B cell (primary cell): ENCODE results near the gene IRS2. TPM values are rescaled to one million over a fixed set of nuclear protein-coding genes. Genes with fewer than 3 reads are reported as not detected.

Experiments used
- ATAC-seq: fragments of 200-7000 bp; cut with Tn5 transposase; one replicate; pipeline ENCODE4 v1.10.0; 2021; ENCODE audit warnings: low read depth, mild to moderate bottlenecking, moderate number of reproducible peaks, moderate library complexity
- CTCF ChIA-PET: fragments of 350-600 bp; sonication (Branson Sonifier 250); formaldehyde crosslinking; loops from one replicate; lab custom pipeline; 2021; ENCODE audit warnings: antibody characterized with exemption, inconsistent platforms; lab: Charles Lee
- POLR2A ChIA-PET: fragments of 350-600 bp; sonication (Branson Sonifier 250); formaldehyde crosslinking; loops from one replicate; lab custom pipeline; 2021; ENCODE audit warnings: antibody characterized with exemption; lab: Charles Lee
- DNase-seq: peaks from one replicate; pipeline ENCODE4 v3.0.0; 2013
- H2AFZ ChIP-seq: 2 replicates; pipeline ENCODE4 v1.6.1; 2012; ENCODE audit warnings: mild to moderate bottlenecking, low read depth, low read length; ENCODE audit not compliant: insufficient read depth, poor library complexity, severe bottlenecking
- H3K27ac ChIP-seq, 2 donors: 1 replicate in 1 of 2; 2 replicates in 1 of 2; pipeline ENCODE4 v1.5.1; 2012 to 2013; ENCODE audit warnings: low read length in 2 of 2, mild to moderate bottlenecking in 2 of 2, moderate library complexity in 1 of 2
- H3K27me3 ChIP-seq, 4 experiments: fragments of 200-600 bp in 1 of 4; sonication (generic) in 1 of 4; replicated peaks in 1 of 4; 1 replicate in 2 of 4; 2 replicates in 2 of 4; pipeline versions ENCODE4 v1.6.1 to v1.7.0; 2013 to 2016; ENCODE audit warnings: low read length in 3 of 4, mild to moderate bottlenecking in 2 of 4, mixed read lengths in 1 of 4, moderate library complexity in 1 of 4; ENCODE audit not compliant: insufficient read depth in 4 of 4, control insufficient read depth in 3 of 4; ENCODE audit errors: control extremely low read depth in 1 of 4
- H3K36me3 ChIP-seq, 2 experiments: replicated peaks in 1 of 2; 1 replicate in 1 of 2; 2 replicates in 1 of 2; pipeline versions ENCODE4 v1.6.1 to v1.7.1; 2013; ENCODE audit warnings: low read length in 1 of 2; ENCODE audit not compliant: insufficient read depth in 2 of 2, control insufficient read depth in 1 of 2; ENCODE audit errors: control extremely low read depth in 1 of 2, extremely low read depth in 1 of 2
- H3K4me1 ChIP-seq, 2 donors: fragments of 200-600 bp in 1 of 2; sonication (generic) in 1 of 2; 1 replicate in 1 of 2; 2 replicates in 1 of 2; pipeline versions ENCODE4 v1.5.1 to v1.6.1; 2013 to 2017; ENCODE audit warnings: low read length in 2 of 2; ENCODE audit not compliant: control insufficient read depth in 2 of 2, insufficient read depth in 2 of 2
- H3K4me2 ChIP-seq: replicated peaks from 2 replicates; pipeline ENCODE3; 2012; ENCODE audit warnings: mild to moderate bottlenecking, low read depth, low read length; ENCODE audit not compliant: poor library complexity, severe bottlenecking
- H3K4me3 ChIP-seq, 5 experiments: fragments of 200-600 bp in 1 of 5; sonication (generic) in 1 of 5; 1 replicate in 3 of 5; 2 replicates in 2 of 5; pipeline versions ENCODE4 v1.5.1 to v1.7.0; 2011 to 2016; ENCODE audit warnings: low read length in 4 of 5, mild to moderate bottlenecking in 4 of 5, low read depth in 2 of 5, control low read depth in 1 of 5, moderate library complexity in 1 of 5; ENCODE audit not compliant: insufficient read depth in 1 of 5; ENCODE audit errors: control extremely low read depth in 1 of 5, extremely low read depth in 1 of 5
- H3K79me2 ChIP-seq: fragments of 200-600 bp; sonication (generic); one replicate; pipeline ENCODE4 v1.6.0; 2016; ENCODE audit warnings: low read length; ENCODE audit not compliant: control insufficient read depth, insufficient read depth
- H3K9ac ChIP-seq: fragments of 200-600 bp; sonication (generic); 2 replicates; pipeline ENCODE4 v1.6.1; 2017; ENCODE audit warnings: mild to moderate bottlenecking, low read length, moderate library complexity
- H3K9me3 ChIP-seq, 3 donors: one replicate each; pipeline versions ENCODE4 v1.6.1 to v1.7.1; 2013; ENCODE audit warnings: low read length in 2 of 3; ENCODE audit not compliant: control insufficient read depth in 2 of 3, insufficient read depth in 1 of 3; ENCODE audit errors: control extremely low read depth in 1 of 3
- H4K20me1 ChIP-seq: 2 replicates; pipeline ENCODE4 v1.6.0; 2012; ENCODE audit warnings: mild to moderate bottlenecking, low read length; ENCODE audit not compliant: insufficient read depth, control insufficient read depth, poor library complexity, severe bottlenecking
- H3K27ac Mint-ChIP-seq: one replicate; pipeline ENCODE4 v1.8.0; 2021; ENCODE audit warnings: mixed read lengths
- H3K27me3 Mint-ChIP-seq: one replicate; pipeline ENCODE4 v1.8.0; 2021; ENCODE audit warnings: mixed read lengths
- H3K4me1 Mint-ChIP-seq: one replicate; pipeline ENCODE4 v1.8.0; 2021; ENCODE audit warnings: mixed read lengths
- H3K4me3 Mint-ChIP-seq: one replicate; pipeline ENCODE4 v1.8.0; 2021; ENCODE audit warnings: mixed read lengths
- H3K9me3 Mint-ChIP-seq: one replicate; pipeline ENCODE4 v1.8.0; 2022; ENCODE audit warnings: mixed read lengths; ENCODE audit not compliant: insufficient read depth
- CTCF ChIP-seq: fragments of 200-600 bp; IDR thresholded peaks from one replicate; pipeline ENCODE4 v1.8.0; 2022; ENCODE audit warnings: antibody characterized with exemption, mild to moderate bottlenecking
- EZH2 ChIP-seq: IDR thresholded peaks from 2 replicates; pipeline ENCODE4 v1.6.1; 2012; ENCODE audit warnings: borderline replicate concordance, low read depth, mild to moderate bottlenecking, moderate library complexity, low read length; ENCODE audit not compliant: insufficient read depth, poor library complexity, severe bottlenecking
- WGBS: methylation state at CpG from one replicate; pipeline ENCODE4 v1.1.5; 2013; ENCODE audit warnings: missing lambda C conversion rate; ENCODE audit not compliant: insufficient coverage; 5-methylcytosine and 5-hydroxymethylcytosine counted together
- intact Hi-C: fragments of 100-400 bp; cut with micrococcal nuclease; formaldehyde crosslinking; loops from one replicate; pipeline ENCODE4 v1.10.0; 2022
- polyA plus RNA-seq: library from polyadenylated mRNA; depleted of rRNA; stranded (reverse); fragments of >200 nt; gene quantifications from 2 replicates; pipeline ENCODE4 v1.2.3, GENCODE V29; 2012
- total RNA-seq, 2 donors: library from RNA; stranded (reverse); fragments of 120-200 nt in 1 of 2; gene quantifications; 1 replicate in 1 of 2; 2 replicates in 1 of 2; pipeline versions ENCODE4 v1.2.3 to v1.2.4, GENCODE V29; 2013 to 2022

Gene IRS2
- total and polyA plus RNA-seq, 2 donors (not counting 1 experiment from before 2014, with no cell fraction given): 5.8 to 26.9 TPM

GRCh38 chr13:109834973-109835720 is 48.8 kb upstream of the IRS2 start:
- Histone ChIP-seq H3K9ac (no peak overlapping the region), H3K79me2 (no peaks in the 10 kb centered on the region), H3K9me3 (peaks cover 0 to 2% (median 0%) of the 10 kb centered on the region in 3 donors), H3K4me1 (no peaks in the 10 kb centered on the region), H3K36me3 (no peaks in the 10 kb centered on the region), H3K27ac (no peak overlapping the region), H2AFZ (no peak overlapping the region), H3K4me3 (no peak overlapping the region), H4K20me1 (no peaks in the 10 kb centered on the region), H3K27me3 (peaks cover 0 to 2% (median 1%) of the 10 kb centered on the region in 4 experiments), H3K4me2 (no peak overlapping the region)
- no peak overlapping the region for H3K4me3 Mint-ChIP-seq
- 100% methylated on average over 4 of the region's 16 CpGs for WGBS
- no peaks in the 10 kb centered on the region for H3K4me1 Mint-ChIP-seq
- peaks cover 37% of the 10 kb centered on the region for H3K27me3 Mint-ChIP-seq
- DNase-seq (no peak), ATAC-seq (no peak)
- TF ChIP-seq CTCF: no peak
- no peak for TF ChIP-seq EZH2
- intact Hi-C loops: no loop called here
- H3K9me3 Mint-ChIP-seq: no peaks in the 10 kb centered on the region
- CTCF ChIA-PET: no interaction called here
- POLR2A ChIA-PET: no interaction called here
- H3K27ac Mint-ChIP-seq: no peak overlapping the region

- no peak overlapping the region for H3K27ac ChIP-seq
- no peak overlapping the region for H3K4me3 ChIP-seq
- DNase-seq: no peak
- Mint-ChIP-seq H3K27ac (no peak overlapping the region), H3K4me1 (no peaks in the 10 kb centered on the region), H3K27me3 (peaks cover 24% of the 10 kb centered on the region), H3K4me3 (no peak overlapping the region), H3K9me3 (no peaks in the 10 kb centered on the region)
- H3K4me1 ChIP-seq: no peaks in the 10 kb centered on the region
- H3K27me3 ChIP-seq: peaks cover 0 to 6% (median 0%) of the 10 kb centered on the region in 4 experiments
- H4K20me1 ChIP-seq: no peaks in the 10 kb centered on the region
- H3K79me2 ChIP-seq: no peaks in the 10 kb centered on the region
- 93% methylated on average over 4 of the region's 5 CpGs for WGBS
- intact Hi-C loops: no loop called here
- no peak overlapping the region for H3K9ac ChIP-seq
- H3K36me3 ChIP-seq: no peaks in the 10 kb centered on the region
- no peak overlapping the region for H2AFZ ChIP-seq
- no peak overlapping the region for H3K4me2 ChIP-seq
- no peak for ATAC-seq
- ChIA-PET POLR2A (no interaction called here), CTCF (no interaction called here)
- H3K9me3 ChIP-seq: peaks cover 0 to 2% (median 0%) of the 10 kb centered on the region in 3 donors
- TF ChIP-seq CTCF: no peak
- no peak for TF ChIP-seq EZH2
Observed at GRCh38 chr13:109833940-109834339, 47.6 kb upstream of the IRS2 start.
